SK-N-SH (cell line): ENCODE data around the gene CBLB. TPM values are rescaled to one million over a fixed set of nuclear protein-coding genes. Genes with fewer than 3 reads are reported as not detected.

Experiments used
- CTCF ChIA-PET: fragments of 300-600, 350-600 bp; formaldehyde crosslinking; extraction: SDS; loops from one replicate; lab custom pipeline; 2021; lab: Yijun Ruan, JAX
- POLR2A ChIA-PET: fragments of 350-600 bp; sonication (Branson Sonifier 250); formaldehyde crosslinking; extraction: SDS; loops from one replicate; lab custom pipeline; 2020; ENCODE audit warnings: antibody characterized with exemption, inconsistent platforms; lab: Yijun Ruan, JAX
- DNase-seq: peaks from one replicate; pipeline ENCODE4 v3.0.0; 2012
- H2AFZ ChIP-seq: fragments of 200-600 bp; sonication (generic); 2 replicates; pipeline ENCODE4 v1.8.1; 2016; ENCODE audit warnings: antibody characterized with exemption, mild to moderate bottlenecking, low read depth
- H3F3A ChIP-seq: fragments of 200-600 bp; sonication (generic); replicated peaks from 2 replicates; pipeline ENCODE3; 2016; ENCODE audit warnings: antibody characterized with exemption, mild to moderate bottlenecking; ENCODE audit not compliant: insufficient read depth
- H3K27ac ChIP-seq, 2 experiments: fragments of 200-500 bp in 1 of 2; fragments of 200-600 bp in 1 of 2; sonication (Bioruptor generic) in 1 of 2; sonication (generic), shearing (Covaris generic) in 1 of 2; 2 replicates each; pipeline versions ENCODE4 v1.5.1 to v1.6.1; 2014 to 2016; ENCODE audit warnings: low read depth in 2 of 2, inconsistent platforms in 1 of 2, low read length in 1 of 2, mild to moderate bottlenecking in 1 of 2, mixed read lengths in 1 of 2
- H3K27me3 ChIP-seq: fragments of 200-600 bp; sonication (generic), shearing (Covaris generic); 2 replicates; pipeline ENCODE4 v1.6.1; 2016; ENCODE audit warnings: mixed run types; ENCODE audit not compliant: insufficient read depth
- H3K36me3 ChIP-seq, 2 experiments: fragments of 200-500 bp in 1 of 2; fragments of 200-600 bp in 1 of 2; sonication (Bioruptor generic) in 1 of 2; sonication (generic) in 1 of 2; replicated peaks in 1 of 2; 2 replicates each; pipeline versions ENCODE3 to v1.5.1; 2014 to 2016; ENCODE audit warnings: low read length in 1 of 2, mild to moderate bottlenecking in 1 of 2; ENCODE audit not compliant: insufficient read depth in 2 of 2, control insufficient read depth in 1 of 2
- H3K4me1 ChIP-seq, 2 experiments: fragments of 200-500 bp in 1 of 2; fragments of 200-600 bp in 1 of 2; sonication (Bioruptor generic) in 1 of 2; sonication (generic), shearing (Covaris generic) in 1 of 2; 2 replicates each; pipeline versions ENCODE4 v1.5.1 to v1.6.1; 2014 to 2016; ENCODE audit warnings: low read depth in 1 of 2, low read length in 1 of 2, mixed run types in 1 of 2; ENCODE audit not compliant: insufficient read depth in 2 of 2, control insufficient read depth in 1 of 2
- H3K4me2 ChIP-seq: fragments of 200-600 bp; sonication (generic), shearing (Covaris generic); 2 replicates; pipeline ENCODE4 v1.6.1; 2017; ENCODE audit warnings: mixed run types
- H3K4me3 ChIP-seq, 2 experiments: fragments of 200-500 bp in 1 of 2; fragments of 200-600 bp in 1 of 2; sonication (Bioruptor generic) in 1 of 2; sonication (generic), shearing (Covaris generic) in 1 of 2; 2 replicates each; pipeline versions ENCODE4 v1.5.1 to v1.8.1; 2014 to 2016; ENCODE audit warnings: low read depth in 2 of 2, inconsistent platforms in 1 of 2, low read length in 1 of 2, mild to moderate bottlenecking in 1 of 2, mixed read lengths in 1 of 2, moderate library complexity in 1 of 2
- H3K79me2 ChIP-seq: fragments of 200-600 bp; sonication (generic); 2 replicates; pipeline ENCODE4 v1.8.1; 2017; ENCODE audit warnings: mild to moderate bottlenecking; ENCODE audit not compliant: insufficient read depth
- H3K9ac ChIP-seq: fragments of 200-600 bp; sonication (generic); 2 replicates; pipeline ENCODE4 v1.6.1; 2017; ENCODE audit warnings: mixed run types
- H3K9me2 ChIP-seq: fragments of 200-600 bp; sonication (generic); 2 replicates; pipeline ENCODE4 v1.6.1; 2017; ENCODE audit warnings: mixed run types
- H3K9me3 ChIP-seq: fragments of 200-600 bp; sonication (generic); 2 replicates; pipeline ENCODE4 v1.6.1; 2017; ENCODE audit warnings: mixed run types, mild to moderate bottlenecking, moderate library complexity
- H4K20me1 ChIP-seq: fragments of 200-600 bp; sonication (generic); 2 replicates; pipeline ENCODE4 v1.6.1; 2017; ENCODE audit warnings: mild to moderate bottlenecking, mixed run types; ENCODE audit not compliant: insufficient read depth
- CHD2 ChIP-seq: fragments of 150-350 bp; IDR thresholded peaks from 2 replicates; pipeline ENCODE4 v1.6.1; 2018; ENCODE audit warnings: low read length; ENCODE audit not compliant: partially characterized antibody
- CTCF ChIP-seq: fragments of 200-600 bp; sonication (generic); IDR thresholded peaks from 2 replicates; pipeline ENCODE4 v1.6.1; 2017; ENCODE audit warnings: antibody characterized with exemption, mild to moderate bottlenecking, moderate library complexity
- ELF1 ChIP-seq: IDR thresholded peaks from 2 replicates; pipeline ENCODE4 v1.4.0; 2012
- EZH2phosphoT487 ChIP-seq: fragments of 200-600 bp; sonication (generic); IDR thresholded peaks from 2 replicates; pipeline ENCODE4 v1.6.1; 2017; ENCODE audit warnings: low read depth, mixed run types, mild to moderate bottlenecking, antibody characterized with exemption, moderate library complexity, borderline replicate concordance
- FOSL2 ChIP-seq: IDR thresholded peaks from 2 replicates; pipeline ENCODE4 v1.4.0; 2012; ENCODE audit warnings: low read depth, mild to moderate bottlenecking, moderate library complexity, borderline replicate concordance
- FOXJ3 ChIP-seq: sonication (generic); formaldehyde crosslinking; IDR thresholded peaks from 2 replicates; pipeline ENCODE4 v1.5.1; 2020; ENCODE audit warnings: mild to moderate bottlenecking, missing genetic modification reagents
- FOXM1 ChIP-seq: IDR thresholded peaks from 2 replicates; pipeline ENCODE4 v1.4.0; 2012; ENCODE audit warnings: low read depth, mild to moderate bottlenecking
- GATA2 ChIP-seq: sonication (generic); formaldehyde crosslinking; IDR thresholded peaks from 2 replicates; pipeline ENCODE4 v1.5.0; 2020; ENCODE audit warnings: mild to moderate bottlenecking, missing genetic modification reagents
- IRF3 ChIP-seq: fragments of 150-350 bp; IDR thresholded peaks from 2 replicates; pipeline ENCODE4 v1.6.1; 2016; ENCODE audit warnings: mild to moderate bottlenecking, low read depth, low read length
- JUND ChIP-seq: IDR thresholded peaks from 2 replicates; pipeline ENCODE4 v1.4.0; 2012
- MEF2A ChIP-seq: IDR thresholded peaks from 2 replicates; pipeline ENCODE4 v1.4.0; 2012; ENCODE audit warnings: low read depth, borderline replicate concordance
- MXI1 ChIP-seq: IDR thresholded peaks from 2 replicates; pipeline ENCODE4 v1.6.1; 2012; ENCODE audit warnings: mild to moderate bottlenecking, low read depth, low read length, improper control_type of control experiment
- NFIC ChIP-seq: IDR thresholded peaks from 2 replicates; pipeline ENCODE4 v1.4.0; 2012; ENCODE audit warnings: borderline replicate concordance
- NRF1 ChIP-seq: IDR thresholded peaks from 2 replicates; pipeline ENCODE4 v1.6.1; 2012; ENCODE audit warnings: low read depth, mild to moderate bottlenecking, low read length
- POLR2AphosphoS5 ChIP-seq: IDR thresholded peaks from 2 replicates; pipeline ENCODE4 v1.6.1; 2012; ENCODE audit warnings: low read depth, low read length
- RAD21 ChIP-seq: IDR thresholded peaks from 2 replicates; pipeline ENCODE4 v1.6.1; 2012; ENCODE audit warnings: mild to moderate bottlenecking, low read length
- SIN3A ChIP-seq: IDR thresholded peaks from 2 replicates; pipeline ENCODE4 v1.6.1; 2012; ENCODE audit warnings: low read depth, mild to moderate bottlenecking, low read length, moderate library complexity, borderline replicate concordance
- SMC3 ChIP-seq: IDR thresholded peaks from 2 replicates; pipeline ENCODE4 v1.6.1; 2012; ENCODE audit warnings: low read depth, low read length, improper control_type of control experiment
- TAF1 ChIP-seq: IDR thresholded peaks from 2 replicates; pipeline ENCODE4 v1.6.1; 2012; ENCODE audit warnings: low read depth, mild to moderate bottlenecking, low read length, moderate library complexity, borderline replicate concordance
- USF1 ChIP-seq: IDR thresholded peaks from 2 replicates; pipeline ENCODE4 v1.4.0; 2012; ENCODE audit warnings: low read depth, borderline replicate concordance
- USF2 ChIP-seq: fragments of 150-350 bp; IDR thresholded peaks from 2 replicates; pipeline ENCODE4 v1.6.1; 2017; ENCODE audit warnings: antibody characterized with exemption, low read length, low read depth, borderline replicate concordance
- YY1 ChIP-seq: IDR thresholded peaks from 2 replicates; pipeline ENCODE4 v1.4.0; 2012; ENCODE audit warnings: low read depth, mild to moderate bottlenecking
- WGBS: methylation state at CpG from one replicate; pipeline ENCODE4 v1.1.6; 2017; ENCODE audit warnings: low lambda C conversion rate; 5-methylcytosine and 5-hydroxymethylcytosine counted together
- polyA plus RNA-seq, 3 experiments: library from polyadenylated mRNA; depleted of rRNA; stranded (reverse); fragments of >200 nt; gene quantifications; 2 replicates each; pipeline ENCODE4 v1.2.3, GENCODE V29; 2012

CBLB gene
- polyA plus RNA-seq, 1 of the 3 experiments (the other 2 are of a cell fraction), result 4.4 TPM

- H3K36me3 ChIP-seq, result peaks cover 20 to 79% of the 10 kb centered on the region in 2 experiments
- CTCF ChIA-PET, result no interaction called here
- H3F3A ChIP-seq, result no peaks in the 10 kb centered on the region
- H4K20me1 ChIP-seq, result 0 out of 2 replicates have a peak, but pooled peaks cover 5% of the 10 kb centered on the region
- DNase-seq, result no peak
- POLR2A ChIA-PET, result no interaction called here
- WGBS, result 92% methylated on average over 2 of the region's 2 CpGs
- H3K27ac ChIP-seq, result no peak overlapping the region
- peaks cover 24% of the 10 kb centered on the region for H3K79me2 ChIP-seq
- H3K4me3 ChIP-seq, result no peak overlapping the region
- no peaks in the 10 kb centered on the region for H3K9me3 ChIP-seq
- H3K4me2 ChIP-seq, result no peak overlapping the region
- H3K9me2 ChIP-seq, result no peaks in the 10 kb centered on the region
- H2AFZ ChIP-seq, result no peak overlapping the region
- no peak overlapping the region for H3K9ac ChIP-seq
- H3K27me3 ChIP-seq, result no peaks in the 10 kb centered on the region
- no peak for TF ChIP-seq JUND
- TF ChIP-seq FOXM1, result no peak
- no peak for TF ChIP-seq GATA2 (CRISPR knock-in tag)
- no peak for TF ChIP-seq NRF1
- no peak for TF ChIP-seq CTCF
- no peak for TF ChIP-seq FOSL2
- TF ChIP-seq POLR2AphosphoS5, result no peak
- TF ChIP-seq SMC3, result no peak
- TF ChIP-seq RAD21, result no peak
- no peak for TF ChIP-seq EZH2phosphoT487
- no peak for TF ChIP-seq USF1
- no peak for TF ChIP-seq MEF2A
- no peak for TF ChIP-seq NFIC
- peaks cover 0 to 11% of the 10 kb centered on the region in 2 experiments; a peak in 2 of 4 replicates for H3K4me1 ChIP-seq
Measured at GRCh38 chr3:105850593-105850992, 18.2 kb downstream of the CBLB start.

GRCh38 chr3:105848821-105849220 lies 20.0 kb downstream of the CBLB start:
- Histone ChIP-seq H3K79me2 (peaks cover 14% of the 10 kb centered on the region), H3F3A (no peaks in the 10 kb centered on the region), H3K4me2 (no peak overlapping the region), H3K27ac (no peak overlapping the region), H3K4me3 (no peak overlapping the region), H3K27me3 (no peaks in the 10 kb centered on the region), H3K9me3 (no peaks in the 10 kb centered on the region), H4K20me1 (0 out of 2 replicates have a peak, but pooled peaks cover under 1% of the 10 kb centered on the region), H3K4me1 (peaks cover 0 to 14% of the 10 kb centered on the region in 2 experiments; a peak in 3 of 4 replicates), H3K36me3 (peaks cover 14 to 74% of the 10 kb centered on the region in 2 experiments), H3K9ac (no peak overlapping the region), H3K9me2 (no peaks in the 10 kb centered on the region), H2AFZ (no peak overlapping the region)
- ChIA-PET POLR2A (no interaction called here), CTCF (interaction anchor here (1.2 kb wide), 1 partner anchor 15 kb away, joined by 4 read pairs; no protein-coding TSS in a partner anchor)
- DNase-seq, result no peak
- 97% methylated on average over 3 of the region's 3 CpGs for WGBS
- no peak for TF ChIP-seq IRF3
- no peak for TF ChIP-seq USF2
- no peak for TF ChIP-seq EZH2phosphoT487
- no peak for TF ChIP-seq FOXJ3 (CRISPR knock-in tag)
- no peak for TF ChIP-seq RAD21
- no peak for TF ChIP-seq JUND
- no peak for TF ChIP-seq CHD2
- TF ChIP-seq NFIC, result no peak
- TF ChIP-seq MXI1, result no peak
- no peak for TF ChIP-seq SIN3A
- no peak for TF ChIP-seq ELF1
- no peak for TF ChIP-seq SMC3
- no peak for TF ChIP-seq GATA2 (CRISPR knock-in tag)
- TF ChIP-seq TAF1, result no peak
- no peak for TF ChIP-seq YY1
